NOMO-1 (cell line): ENCODE results near the gene MITF.

Experiments
- DNase-seq, 2 experiments: peaks; one replicate each; lab custom pipeline; 2025; ENCODE audit not compliant: unreplicated experiment in 2 of 2; lab: John Stamatoyannopoulos, UW

Gene MITF

DNA sequence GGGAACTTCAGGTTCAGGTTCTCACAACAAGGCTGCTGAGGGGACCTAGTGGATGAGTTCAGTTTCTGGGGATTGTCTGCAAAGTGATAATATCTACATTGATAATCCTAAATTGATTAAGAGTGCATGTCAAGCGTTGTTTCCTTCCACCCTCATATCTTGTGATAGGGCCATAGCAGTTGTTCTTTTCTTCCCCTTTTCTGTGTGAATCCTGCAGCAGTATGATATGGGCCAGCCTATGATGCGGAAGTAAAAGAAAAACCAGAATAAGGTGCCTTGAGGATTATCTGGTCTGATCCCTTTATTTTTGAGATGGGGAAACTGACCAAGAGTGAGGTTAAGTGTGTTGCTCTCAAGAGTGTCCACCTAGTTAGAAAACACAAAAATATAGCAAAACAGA, 86.2 kb downstream of the MITF start:
- DNase-seq: no peak

DNA sequence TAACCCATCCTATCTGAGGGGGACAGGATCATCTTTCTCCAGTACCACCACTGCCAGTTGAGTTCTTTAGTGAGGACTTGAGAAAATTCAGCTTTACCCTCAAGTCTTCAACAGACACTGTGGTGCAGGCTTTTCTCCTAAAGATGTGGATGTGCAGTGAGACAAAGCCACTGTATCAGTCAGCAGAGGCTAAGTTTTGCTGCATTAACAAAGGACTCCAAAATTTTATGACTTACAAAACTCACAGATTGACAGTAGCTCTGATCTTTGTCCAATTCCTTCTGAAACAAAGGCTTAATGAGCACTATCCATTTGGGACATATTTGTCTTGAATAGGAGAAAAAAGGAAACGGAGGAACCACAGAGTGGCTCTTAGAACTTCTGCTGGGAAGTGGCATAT, 87.9 kb downstream of the MITF start:
- no peak for DNase-seq

DNA sequence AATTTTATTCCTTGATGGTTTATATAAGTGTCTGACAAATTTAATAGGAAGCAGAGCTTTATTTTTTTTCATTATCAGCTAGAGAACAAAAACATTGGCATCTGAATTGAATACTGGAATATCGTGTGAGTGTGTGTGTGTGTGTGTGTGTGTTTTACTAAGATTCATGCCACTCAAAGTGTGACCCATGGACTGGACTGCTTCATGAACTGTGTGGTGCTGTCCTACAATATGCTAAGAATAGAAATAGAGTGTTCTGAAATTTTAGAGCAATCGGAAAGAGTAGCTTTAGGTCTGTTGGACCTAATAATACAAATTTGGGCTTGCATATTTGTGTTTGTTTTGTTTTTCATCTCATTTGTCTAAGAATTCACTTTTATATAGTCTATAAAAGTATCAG, 89.6 kb downstream of the MITF start:
- no peak for DNase-seq

DNA sequence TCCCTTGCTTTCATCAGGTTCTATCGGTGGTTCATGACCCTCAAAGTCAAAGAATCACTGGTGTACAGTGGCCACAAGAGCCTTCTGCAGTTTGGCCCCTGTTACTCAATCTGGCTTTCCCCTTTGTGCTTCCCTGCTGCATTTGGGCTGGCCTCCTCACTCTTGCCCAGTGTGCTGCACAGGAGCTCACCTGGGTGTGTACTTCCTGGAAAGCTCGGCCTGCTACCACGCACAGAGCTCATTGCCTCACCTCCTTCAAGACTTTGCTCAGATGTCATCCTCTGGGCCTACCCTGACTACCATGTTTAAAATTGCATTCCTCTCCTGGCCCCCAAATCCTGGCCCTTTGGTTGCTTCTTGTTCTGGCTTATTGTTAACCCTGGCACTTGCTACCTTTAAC, 90.9 kb downstream of the MITF start:
- DNase-seq: no peak

GRCh38 chr3:69831737-69832136, 92.5 kb downstream of the MITF start:
- DNase-seq: no peak

- DNase-seq: no peak
Measured at GRCh38 chr3:69833591-69833990, 94.3 kb downstream of the MITF start.

DNA sequence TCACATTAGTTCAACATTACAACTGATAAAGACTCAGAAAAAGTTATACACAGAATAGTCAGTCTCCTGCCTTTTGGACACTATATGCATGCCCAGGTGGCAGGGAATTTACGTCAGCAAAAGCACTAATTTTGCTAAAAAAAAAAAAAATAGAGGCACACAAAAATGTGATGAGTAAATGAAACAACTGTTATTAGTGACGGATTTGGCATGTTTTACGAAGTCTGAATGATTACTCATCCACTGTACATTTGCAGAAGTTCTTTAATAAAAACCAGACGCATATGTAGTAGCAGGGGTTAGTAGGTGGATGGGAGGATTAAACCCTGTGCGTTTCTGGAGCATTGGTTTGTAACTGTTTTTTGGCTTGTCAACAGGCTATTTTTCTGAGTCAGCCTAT, 99.0 kb downstream of the MITF start:
- DNase-seq: no peak

GRCh38 chr3:69838696-69839515, 99.6 kb downstream of the MITF start:
- no peak for DNase-seq

GRCh38 chr3:69842351-69842750, 103.1 kb downstream of the MITF start:
- no peak for DNase-seq

DNA sequence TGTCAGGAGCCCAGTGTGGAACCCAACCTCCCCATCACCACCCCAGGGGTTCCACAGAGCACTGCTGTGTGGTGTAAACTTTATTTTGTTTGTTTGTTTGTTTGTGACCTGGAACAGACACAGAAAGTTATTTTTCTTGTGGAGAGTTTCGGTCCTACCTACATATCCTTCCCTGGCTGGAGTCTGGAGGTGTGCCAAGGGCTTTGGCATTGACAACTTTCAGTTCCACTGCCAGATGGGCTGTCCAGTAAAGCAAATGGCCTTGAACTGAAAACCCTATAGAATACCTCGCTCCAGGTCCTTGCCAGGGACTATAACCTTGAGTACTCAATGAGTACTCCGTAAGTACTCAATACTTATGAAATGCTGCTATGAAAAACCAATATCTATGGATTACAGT, 103.5 kb downstream of the MITF start:
- no peak for DNase-seq

DNA sequence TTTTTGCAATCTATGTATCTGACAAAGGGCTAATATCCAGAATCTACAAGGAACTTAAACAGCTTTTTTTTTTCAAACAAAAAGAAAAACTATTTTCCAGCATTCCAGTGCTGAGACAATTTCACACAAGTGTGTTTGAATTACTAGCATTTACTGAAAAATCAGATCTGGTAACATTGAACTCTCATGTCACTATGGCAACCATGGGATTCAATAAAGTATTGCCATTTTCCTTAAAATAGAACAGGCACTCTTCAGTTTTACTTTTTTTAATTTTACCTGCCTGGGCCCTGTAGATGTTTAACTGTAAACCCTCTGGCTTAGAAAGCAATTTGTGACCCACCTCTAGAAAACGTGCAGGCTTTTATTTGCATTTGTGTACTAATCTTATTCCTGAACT, 105.4 kb downstream of the MITF start:
- DNase-seq: no peak

DNA sequence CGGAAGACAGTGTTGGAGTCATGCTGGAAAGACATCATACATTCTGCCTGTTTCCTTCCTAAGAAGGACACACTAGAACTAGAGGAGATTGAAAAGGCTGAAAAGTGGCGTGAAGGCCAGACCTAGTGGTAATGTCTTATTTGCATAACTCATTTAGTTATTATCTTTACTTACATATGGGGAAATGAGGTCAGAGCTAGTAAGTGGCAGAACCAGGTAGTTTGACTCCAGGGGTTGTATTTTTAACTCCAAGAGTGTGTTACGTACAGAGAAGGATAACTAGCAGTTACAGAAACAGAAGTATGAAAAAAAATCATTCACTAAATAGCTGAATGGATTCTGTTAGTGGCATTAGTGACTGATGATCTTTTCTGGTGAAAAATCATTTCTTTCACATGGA, 108.0 kb downstream of the MITF start:
- DNase-seq: no peak

DNA sequence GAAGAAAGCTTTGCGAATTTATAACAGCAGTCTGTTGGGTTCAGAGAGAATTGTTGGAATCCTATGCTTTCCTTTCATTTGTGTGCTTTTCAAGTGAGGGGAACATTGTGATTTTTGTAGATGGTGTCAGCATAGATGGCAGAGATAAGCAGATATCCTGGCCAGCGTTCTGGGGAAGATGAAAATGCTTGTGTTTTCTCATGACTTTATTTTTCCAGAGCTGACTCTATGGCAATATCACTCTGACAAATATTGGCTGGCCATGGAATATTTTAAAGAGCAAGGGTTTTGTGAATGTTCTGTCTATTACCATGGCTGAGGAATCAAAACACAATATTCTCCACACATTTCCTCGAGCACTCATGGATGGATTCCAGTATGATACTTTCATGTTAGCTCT, 108.8 kb downstream of the MITF start:
- DNase-seq: no peak

DNA sequence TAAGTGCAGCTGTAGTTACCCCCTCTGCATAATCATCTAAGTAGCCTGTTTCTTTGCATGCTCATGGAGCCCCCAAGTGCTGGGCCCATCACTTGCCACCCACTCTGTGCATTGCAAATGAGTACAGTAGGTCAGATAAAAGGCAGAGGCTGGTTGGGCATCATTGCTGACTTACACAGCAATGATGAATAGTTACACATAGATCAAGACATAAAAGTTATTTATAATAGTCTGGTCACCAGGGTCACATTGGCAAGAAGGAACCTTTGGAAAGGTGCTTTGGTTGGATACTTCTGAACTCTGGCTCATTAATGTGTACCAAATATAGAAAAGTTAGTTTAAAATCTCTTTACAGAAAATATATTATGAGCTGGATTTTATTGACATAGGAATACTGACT, 111.6 kb downstream of the MITF start:
- no peak for DNase-seq

DNA sequence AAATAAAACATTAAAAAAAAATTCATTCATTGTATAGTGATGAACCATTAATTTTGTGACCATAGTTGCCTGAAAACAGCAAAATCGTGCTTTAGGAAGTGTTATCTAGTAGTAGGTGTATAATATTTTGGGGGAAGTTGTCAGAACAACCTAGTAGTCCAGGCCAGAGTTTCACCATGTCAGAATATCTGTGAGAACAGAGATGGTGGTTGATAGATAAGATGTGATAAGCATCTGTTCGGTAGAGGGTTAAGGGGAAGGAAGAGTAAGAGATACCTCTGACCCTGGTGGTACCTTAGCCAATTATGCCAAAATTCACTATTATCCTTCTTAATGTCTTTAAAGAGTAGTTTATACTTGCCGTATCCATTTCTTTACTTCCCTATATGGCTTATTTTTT, 113.8 kb downstream of the MITF start:
- no peak for DNase-seq

DNA sequence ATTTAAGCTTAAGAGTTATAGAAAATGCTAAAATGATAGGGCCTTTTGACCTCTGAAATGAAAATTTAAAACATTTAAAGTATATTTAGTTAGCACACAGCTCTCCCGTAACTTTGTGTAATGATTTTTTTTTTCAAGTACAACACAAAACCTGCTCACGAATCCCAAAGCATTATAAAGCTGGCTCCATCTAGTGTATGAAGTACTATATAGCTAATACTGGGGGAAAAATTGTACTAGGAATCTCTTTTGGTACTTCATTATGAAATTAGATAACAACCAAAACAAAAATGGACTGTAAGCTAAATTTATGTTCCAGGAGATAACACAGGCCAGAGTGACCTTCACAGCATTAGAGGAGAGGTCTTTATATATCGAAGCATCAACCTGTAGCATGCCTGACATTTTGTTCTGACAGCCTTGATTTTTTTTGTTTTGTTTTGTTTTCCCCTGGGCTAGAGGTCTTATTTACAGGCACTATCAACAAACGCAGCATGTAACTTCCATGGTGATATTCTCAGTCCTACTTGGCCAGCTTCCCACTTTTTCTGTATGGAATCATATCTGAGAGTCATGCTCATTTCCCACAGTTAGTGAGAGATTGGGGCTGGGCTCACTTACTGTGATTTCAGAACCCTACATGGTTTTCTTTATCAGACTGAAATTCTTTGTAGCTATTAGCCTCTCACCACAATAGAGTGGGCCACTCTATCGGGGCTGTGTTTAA, 116.3 kb downstream of the MITF start:
- no peak for DNase-seq

- peak in 1 of 2 experiments; percentile 44 for DNase-seq
Measured at GRCh38 chr3:69856965-69857705, 117.9 kb downstream of the MITF start.

GRCh38 chr3:69861556-69861955, 122.3 kb downstream of the MITF start:
- DNase-seq: no peak

GRCh38 chr3:69864141-69864540, 124.9 kb downstream of the MITF start:
- DNase-seq: no peak

GRCh38 chr3:69864766-69865165, 125.5 kb downstream of the MITF start:
- DNase-seq: no peak

GRCh38 chr3:69865925-69866679, 126.8 kb downstream of the MITF start:
- DNase-seq: no peak
